ENCODE data around the gene IFNA21.
"Not testable (repeated sequence)": the region's sequence is repeated elsewhere in the genome, so short reads cannot be mapped to it uniquely, and the experiment has no call there.

The IFNA21 gene

DNA sequence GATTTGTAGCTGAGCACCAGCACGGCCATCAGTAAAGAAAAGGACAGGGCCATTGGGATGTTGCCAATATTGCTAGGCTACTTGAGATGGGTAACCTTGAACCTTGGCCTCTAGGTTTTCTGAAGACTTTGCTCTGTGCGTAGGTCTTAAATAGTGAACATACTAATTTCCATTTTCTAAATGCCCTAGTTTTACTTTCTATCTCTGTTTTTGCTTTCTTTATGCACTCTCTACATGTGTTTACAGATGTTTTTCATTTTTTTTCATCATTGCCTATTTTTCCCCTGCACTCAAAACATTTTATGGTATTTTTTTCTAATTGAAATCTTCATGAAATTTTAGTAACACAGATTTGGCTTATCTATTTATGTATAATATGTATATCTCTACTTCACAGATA lies at the start of gene IFNA21:
IFNA21 (minus strand) TSS at position 101 of the 400 bp plus-strand sequence; CDS start at position 53, 48 bp downstream.
- H3K36me3 ChIP-seq (ENCODE audit: control insufficient read depth, insufficient read depth, low read length); H3K4me3 ChIP-seq (replicated peaks; ENCODE audit: low read depth, low read length); H3K27me3 ChIP-seq (replicated peaks; ENCODE audit: control insufficient read depth, insufficient read depth, low read length); DNase-seq (ENCODE audit: extremely low read depth, insufficient read length): not testable (repeated sequence)

- not testable (repeated sequence) for H3K4me3 ChIP-seq (replicated peaks; ENCODE audit: low read depth, low read length); H3K27me3 ChIP-seq (replicated peaks; ENCODE audit: control insufficient read depth, insufficient read depth, low read length); H3K36me3 ChIP-seq (ENCODE audit: control insufficient read depth, insufficient read depth, low read length); DNase-seq (ENCODE audit: extremely low read depth, insufficient read length)
- TF ChIP-seq CTCF (IDR thresholded peaks at IDR 0.05; ENCODE audit: insufficient read depth, low read length, poor library complexity, severe bottlenecking) = peak; percentile 63
Measured at GRCh38 chr9:21213411-21214326, 47.2 kb upstream of the IFNA21 start.

DNA sequence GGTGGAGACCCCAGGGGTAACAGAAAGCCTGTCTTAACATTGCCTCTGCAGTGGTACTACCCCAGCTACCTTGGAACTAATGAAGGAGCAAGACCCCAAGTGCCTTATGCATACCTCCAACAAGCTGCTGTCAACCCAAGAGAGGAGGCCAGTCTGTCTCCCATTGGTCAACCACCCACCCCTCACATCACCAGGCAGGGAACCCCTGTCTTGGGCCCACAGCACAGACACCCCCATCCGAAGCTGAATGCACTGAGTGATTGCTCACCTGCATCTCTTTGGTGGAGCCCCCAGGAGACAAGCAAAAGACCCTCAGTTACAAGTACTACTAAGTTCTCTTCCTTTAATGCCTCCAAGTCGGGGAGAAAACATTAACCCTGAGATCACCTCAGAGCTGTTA lies 45.7 kb upstream of the IFNA21 start:
- not testable (repeated sequence) for H3K27me3 ChIP-seq (replicated peaks; ENCODE audit: control insufficient read depth, insufficient read depth, low read length); DNase-seq (ENCODE audit: extremely low read depth, insufficient read length); H3K4me3 ChIP-seq (replicated peaks; ENCODE audit: low read depth, low read length); H3K36me3 ChIP-seq (ENCODE audit: control insufficient read depth, insufficient read depth, low read length)

DNA sequence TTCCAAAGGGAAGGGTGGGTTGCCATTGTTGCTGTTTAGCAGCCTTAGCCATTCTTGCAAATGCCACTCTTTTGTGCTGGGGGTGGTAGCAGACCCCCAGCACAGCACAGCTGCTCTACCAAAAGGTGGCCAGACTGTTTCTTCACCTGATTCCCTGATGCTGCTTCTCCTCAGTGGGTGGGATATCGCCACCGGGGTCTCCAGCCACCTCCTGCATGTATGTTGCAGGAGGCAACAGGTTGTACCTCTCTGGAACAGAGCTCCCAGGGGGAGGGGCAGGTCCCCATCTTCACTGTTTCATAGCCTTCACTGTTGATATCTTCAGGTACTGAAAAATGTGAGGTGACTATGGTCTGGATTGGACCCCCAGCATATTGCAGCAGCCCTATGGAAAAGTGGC lies 44.3 kb upstream of the IFNA21 start:
- H3K36me3 ChIP-seq (ENCODE audit: control insufficient read depth, insufficient read depth, low read length); DNase-seq (ENCODE audit: extremely low read depth, insufficient read length); H3K27me3 ChIP-seq (replicated peaks; ENCODE audit: control insufficient read depth, insufficient read depth, low read length); H3K4me3 ChIP-seq (replicated peaks; ENCODE audit: low read depth, low read length): not testable (repeated sequence)

DNA sequence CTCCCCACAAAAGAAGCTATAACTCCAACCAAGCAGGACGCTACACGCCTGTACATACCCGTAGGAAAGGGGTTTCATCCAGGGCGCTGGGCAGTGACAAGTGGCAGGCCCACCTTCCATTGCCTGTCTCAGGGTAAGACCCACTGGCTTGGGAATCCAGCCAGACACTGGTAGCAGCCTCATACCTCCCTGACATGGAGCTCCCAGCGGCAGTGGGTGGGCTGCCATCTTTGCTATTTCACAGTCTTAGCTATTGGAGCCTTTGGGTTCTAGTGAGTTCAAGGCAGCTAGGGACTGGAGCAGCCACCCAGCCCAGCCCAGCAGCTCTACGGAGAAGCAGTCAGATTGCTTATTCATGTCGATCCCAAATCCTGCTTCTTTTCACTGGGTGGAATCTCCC lies 43.9 kb upstream of the IFNA21 start:
- Histone ChIP-seq H3K36me3 (ENCODE audit: control insufficient read depth, insufficient read depth, low read length) (no peaks in the 10 kb centered on the region), H3K27me3 (replicated peaks; ENCODE audit: control insufficient read depth, insufficient read depth, low read length) (no peaks in the 10 kb centered on the region; the same call in 1 of the 2 replicates)

GRCh38 chr9:21207043-21207442 lies 40.6 kb upstream of the IFNA21 start, which contains the start of gene IFNA10:
Gene IFNA10 (minus strand): TSS chr9:21207143. CDS start chr9:21207097, 46 bp downstream.
- not testable (repeated sequence) for H3K4me3 ChIP-seq (replicated peaks; ENCODE audit: low read depth, low read length); H3K27me3 ChIP-seq (replicated peaks; ENCODE audit: control insufficient read depth, insufficient read depth, low read length); DNase-seq (ENCODE audit: extremely low read depth, insufficient read length); H3K36me3 ChIP-seq (ENCODE audit: control insufficient read depth, insufficient read depth, low read length)

More for the DNA sequence above, 43.9 kb upstream of the IFNA21 start:
- no peak for TF ChIP-seq CTCF (IDR thresholded peaks at IDR 0.05; ENCODE audit: insufficient read depth, low read length, poor library complexity, severe bottlenecking)
- no peak for DNase-seq (ENCODE audit: extremely low read depth, insufficient read length)
- no peak overlapping the region for H3K4me3 ChIP-seq (replicated peaks; ENCODE audit: low read depth, low read length)

DNA sequence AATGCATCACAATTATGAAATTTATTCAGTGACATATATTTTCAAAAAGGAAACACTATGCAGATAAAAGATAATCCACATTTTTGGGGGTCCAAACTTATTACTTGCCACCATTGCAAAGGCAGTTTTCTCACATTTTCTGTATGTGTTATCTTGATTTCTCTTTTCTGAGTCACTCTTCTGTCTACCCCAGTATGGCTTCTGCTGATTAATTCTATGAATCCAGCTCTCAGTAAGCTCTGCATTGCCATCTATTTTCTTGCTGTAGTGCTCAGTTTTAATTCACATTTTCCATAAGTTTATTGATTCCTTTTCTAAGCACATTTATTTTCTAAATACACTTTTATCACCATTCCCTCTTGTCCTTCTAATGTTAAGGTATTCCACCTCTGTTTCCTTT lies 38.7 kb upstream of the IFNA21 start:
- DNase-seq (ENCODE audit: extremely low read depth, insufficient read length) = no peak
- H3K4me3 ChIP-seq (replicated peaks; ENCODE audit: low read depth, low read length) = no peak overlapping the region
- TF ChIP-seq CTCF (IDR thresholded peaks at IDR 0.05; ENCODE audit: insufficient read depth, low read length, poor library complexity, severe bottlenecking) = no peak

DNA sequence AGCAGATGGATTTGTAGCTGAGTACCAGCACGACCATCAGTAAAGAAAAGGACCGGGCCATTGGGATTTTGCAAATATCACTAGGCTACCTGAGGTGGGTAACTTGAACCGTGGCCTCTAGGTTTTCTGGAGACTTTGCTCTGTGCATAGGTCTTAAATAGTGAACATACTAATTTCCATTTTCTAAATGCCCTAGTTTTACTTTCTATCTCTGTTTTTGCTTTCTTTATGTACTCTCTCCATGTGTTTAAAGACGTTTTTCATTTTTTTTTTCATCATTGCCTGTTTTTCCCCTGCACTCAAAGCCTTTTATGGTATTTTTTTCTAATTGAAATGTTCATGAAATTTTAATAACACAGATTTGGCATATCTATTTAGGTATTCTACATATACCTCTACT lies 35.6 kb upstream of the IFNA21 start, which contains the start of gene IFNA7:
IFNA7 (minus strand) TSS at position 101 of the 400 bp plus-strand sequence; CDS start at position 61, 40 bp downstream.
- H3K27me3 ChIP-seq (replicated peaks; ENCODE audit: control insufficient read depth, insufficient read depth, low read length); DNase-seq (ENCODE audit: extremely low read depth, insufficient read length); H3K4me3 ChIP-seq (replicated peaks; ENCODE audit: low read depth, low read length); H3K36me3 ChIP-seq (ENCODE audit: control insufficient read depth, insufficient read depth, low read length): not testable (repeated sequence)

More for the DNA sequence above, 38.7 kb upstream of the IFNA21 start:
- Histone ChIP-seq H3K36me3 (ENCODE audit: control insufficient read depth, insufficient read depth, low read length) (no peaks in the 10 kb centered on the region), H3K27me3 (replicated peaks; ENCODE audit: control insufficient read depth, insufficient read depth, low read length) (no peaks in the 10 kb centered on the region)

All from GM06990 (cell line).